Measurements from ENCODE around the gene ATXN7L2.

ATXN7L2 gene

DNA sequence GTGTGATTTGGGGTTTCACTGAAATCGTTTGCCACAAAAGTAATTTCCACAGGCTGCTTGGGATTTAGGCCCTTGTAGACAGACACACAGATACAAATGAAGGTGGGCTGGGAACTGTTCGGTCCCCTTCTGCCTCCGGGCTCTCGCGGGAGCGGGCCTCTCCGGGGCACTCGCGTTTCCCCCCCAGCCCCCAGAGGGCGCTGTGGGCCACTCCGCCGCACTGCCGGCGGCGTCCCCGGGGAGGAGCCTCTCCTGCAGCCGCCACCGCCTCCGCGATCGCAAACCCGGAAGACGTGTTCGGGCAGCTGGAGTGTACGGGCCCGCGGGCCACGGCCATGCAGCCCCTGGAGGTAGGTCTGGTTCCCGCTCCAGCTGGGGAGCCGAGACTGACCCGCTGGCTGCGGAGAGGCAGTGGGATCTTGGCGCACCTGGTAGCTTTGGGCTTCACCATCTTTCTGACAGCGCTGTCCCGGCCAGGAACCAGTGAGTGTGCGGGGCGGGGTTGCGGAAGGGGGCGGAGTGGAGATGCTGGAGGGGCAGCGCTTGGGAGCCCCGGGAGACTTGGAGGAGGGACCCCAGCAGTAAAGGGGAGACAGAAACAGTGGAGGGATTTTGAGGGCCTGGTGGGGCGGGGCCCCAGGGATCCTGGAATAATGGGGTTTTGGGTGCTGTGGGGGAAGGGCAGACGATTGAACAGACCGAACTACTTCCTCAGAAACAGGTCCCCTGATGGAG, 10.3 kb downstream of the ATXN7L2 start, which contains the start of gene CYB561D1 (continued):
- TF ChIP-seq ZNF354C (tag by site-specific recombination; IDR thresholded peaks at IDR 0.05; ENCODE audit: borderline replicate concordance, low read depth) (no peak), ZNF138 (tag by site-specific recombination; IDR thresholded peaks at IDR 0.05; ENCODE audit: borderline replicate concordance) (no peak), KLF16 (tag by site-specific recombination; IDR thresholded peaks at IDR 0.05) (peak; percentile 96), ZNF404 (tag by site-specific recombination; IDR thresholded peaks at IDR 0.05) (no peak), SP3 (tag by site-specific recombination; IDR thresholded peaks at IDR 0.05) (peak; percentile 96), ZFHX2 (tag by site-specific recombination; conservative IDR thresholded peaks at IDR 0.05) (peak; percentile 93), ZNF585B (tag by site-specific recombination; IDR thresholded peaks at IDR 0.05) (no peak), ZIC2 (tag by site-specific recombination; IDR thresholded peaks at IDR 0.05) (peak; percentile 45; the same call in 1 of the 2 replicates), YY2 (tag by site-specific recombination; IDR thresholded peaks at IDR 0.05) (0 out of 2 replicates have a peak, but pooled peaks have one; percentile 47), ZNF223 (tag by site-specific recombination; IDR thresholded peaks at IDR 0.05) (no peak), ZNF2 (tag by site-specific recombination; IDR thresholded peaks at IDR 0.05) (peak; percentile 100), ZNF48 (tag by site-specific recombination; IDR thresholded peaks at IDR 0.05) (no peak), ZNF548 (tag by site-specific recombination; IDR thresholded peaks at IDR 0.05) (no peak), ZNF292 (tag by site-specific recombination; IDR thresholded peaks at IDR 0.05; ENCODE audit: borderline replicate concordance, low read depth) (no peak), ZNF76 (tag by site-specific recombination; IDR thresholded peaks at IDR 0.05; ENCODE audit: borderline replicate concordance, low read depth) (peak; percentile 35), ZNF211 (tag by site-specific recombination; IDR thresholded peaks at IDR 0.05; ENCODE audit: low read depth) (no peak), ZNF214 (tag by site-specific recombination; IDR thresholded peaks at IDR 0.05; ENCODE audit: borderline replicate concordance) (no peak), ZNF426 (tag by site-specific recombination; IDR thresholded peaks at IDR 0.05) (no peak), ZXDB (tag by site-specific recombination; IDR thresholded peaks at IDR 0.05) (peak; percentile 96), KLF8 (tag by site-specific recombination; IDR thresholded peaks at IDR 0.05) (peak; percentile 92; the same call in 1 of the 2 replicates), ZFP37 (tag by site-specific recombination; IDR thresholded peaks at IDR 0.05) (peak; percentile 83)
- TF ChIP-seq, protein P1, sequence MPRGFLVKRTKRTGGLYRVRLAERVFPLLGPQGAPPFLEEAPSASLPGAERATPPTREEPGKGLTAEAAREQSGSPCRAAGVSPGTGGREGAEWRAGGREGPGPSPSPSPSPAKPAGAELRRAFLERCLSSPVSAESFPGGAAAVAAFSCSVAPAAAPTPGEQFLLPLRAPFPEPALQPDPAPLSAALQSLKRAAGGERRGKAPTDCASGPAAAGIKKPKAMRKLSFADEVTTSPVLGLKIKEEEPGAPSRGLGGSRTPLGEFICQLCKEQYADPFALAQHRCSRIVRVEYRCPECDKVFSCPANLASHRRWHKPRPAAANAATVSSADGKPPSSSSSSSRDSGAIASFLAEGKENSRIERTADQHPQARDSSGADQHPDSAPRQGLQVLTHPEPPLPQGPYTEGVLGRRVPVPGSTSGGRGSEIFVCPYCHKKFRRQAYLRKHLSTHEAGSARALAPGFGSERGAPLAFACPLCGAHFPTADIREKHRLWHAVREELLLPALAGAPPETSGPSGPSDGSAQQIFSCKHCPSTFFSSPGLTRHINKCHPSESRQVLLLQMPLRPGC (tag by site-specific recombination; IDR thresholded peaks at IDR 0.05): 0 out of 2 replicates have a peak, but pooled peaks have one; percentile 20
- TF ChIP-seq, protein P2, sequence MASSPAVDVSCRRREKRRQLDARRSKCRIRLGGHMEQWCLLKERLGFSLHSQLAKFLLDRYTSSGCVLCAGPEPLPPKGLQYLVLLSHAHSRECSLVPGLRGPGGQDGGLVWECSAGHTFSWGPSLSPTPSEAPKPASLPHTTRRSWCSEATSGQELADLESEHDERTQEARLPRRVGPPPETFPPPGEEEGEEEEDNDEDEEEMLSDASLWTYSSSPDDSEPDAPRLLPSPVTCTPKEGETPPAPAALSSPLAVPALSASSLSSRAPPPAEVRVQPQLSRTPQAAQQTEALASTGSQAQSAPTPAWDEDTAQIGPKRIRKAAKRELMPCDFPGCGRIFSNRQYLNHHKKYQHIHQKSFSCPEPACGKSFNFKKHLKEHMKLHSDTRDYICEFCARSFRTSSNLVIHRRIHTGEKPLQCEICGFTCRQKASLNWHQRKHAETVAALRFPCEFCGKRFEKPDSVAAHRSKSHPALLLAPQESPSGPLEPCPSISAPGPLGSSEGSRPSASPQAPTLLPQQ (tag by site-specific recombination; IDR thresholded peaks at IDR 0.05): peak; percentile 75
- TF ChIP-seq, protein P3, sequence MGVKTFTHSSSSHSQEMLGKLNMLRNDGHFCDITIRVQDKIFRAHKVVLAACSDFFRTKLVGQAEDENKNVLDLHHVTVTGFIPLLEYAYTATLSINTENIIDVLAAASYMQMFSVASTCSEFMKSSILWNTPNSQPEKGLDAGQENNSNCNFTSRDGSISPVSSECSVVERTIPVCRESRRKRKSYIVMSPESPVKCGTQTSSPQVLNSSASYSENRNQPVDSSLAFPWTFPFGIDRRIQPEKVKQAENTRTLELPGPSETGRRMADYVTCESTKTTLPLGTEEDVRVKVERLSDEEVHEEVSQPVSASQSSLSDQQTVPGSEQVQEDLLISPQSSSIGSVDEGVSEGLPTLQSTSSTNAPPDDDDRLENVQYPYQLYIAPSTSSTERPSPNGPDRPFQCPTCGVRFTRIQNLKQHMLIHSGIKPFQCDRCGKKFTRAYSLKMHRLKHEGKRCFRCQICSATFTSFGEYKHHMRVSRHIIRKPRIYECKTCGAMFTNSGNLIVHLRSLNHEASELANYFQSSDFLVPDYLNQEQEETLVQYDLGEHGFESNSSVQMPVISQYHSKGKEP (tag by site-specific recombination; IDR thresholded peaks at IDR 0.05): peak; percentile 55
- TF ChIP-seq, protein P4, sequence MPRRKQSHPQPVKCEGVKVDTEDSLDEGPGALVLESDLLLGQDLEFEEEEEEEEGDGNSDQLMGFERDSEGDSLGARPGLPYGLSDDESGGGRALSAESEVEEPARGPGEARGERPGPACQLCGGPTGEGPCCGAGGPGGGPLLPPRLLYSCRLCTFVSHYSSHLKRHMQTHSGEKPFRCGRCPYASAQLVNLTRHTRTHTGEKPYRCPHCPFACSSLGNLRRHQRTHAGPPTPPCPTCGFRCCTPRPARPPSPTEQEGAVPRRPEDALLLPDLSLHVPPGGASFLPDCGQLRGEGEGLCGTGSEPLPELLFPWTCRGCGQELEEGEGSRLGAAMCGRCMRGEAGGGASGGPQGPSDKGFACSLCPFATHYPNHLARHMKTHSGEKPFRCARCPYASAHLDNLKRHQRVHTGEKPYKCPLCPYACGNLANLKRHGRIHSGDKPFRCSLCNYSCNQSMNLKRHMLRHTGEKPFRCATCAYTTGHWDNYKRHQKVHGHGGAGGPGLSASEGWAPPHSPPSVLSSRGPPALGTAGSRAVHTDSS (tag by site-specific recombination; IDR thresholded peaks at IDR 0.05): no peak
- TF ChIP-seq, protein P5, sequence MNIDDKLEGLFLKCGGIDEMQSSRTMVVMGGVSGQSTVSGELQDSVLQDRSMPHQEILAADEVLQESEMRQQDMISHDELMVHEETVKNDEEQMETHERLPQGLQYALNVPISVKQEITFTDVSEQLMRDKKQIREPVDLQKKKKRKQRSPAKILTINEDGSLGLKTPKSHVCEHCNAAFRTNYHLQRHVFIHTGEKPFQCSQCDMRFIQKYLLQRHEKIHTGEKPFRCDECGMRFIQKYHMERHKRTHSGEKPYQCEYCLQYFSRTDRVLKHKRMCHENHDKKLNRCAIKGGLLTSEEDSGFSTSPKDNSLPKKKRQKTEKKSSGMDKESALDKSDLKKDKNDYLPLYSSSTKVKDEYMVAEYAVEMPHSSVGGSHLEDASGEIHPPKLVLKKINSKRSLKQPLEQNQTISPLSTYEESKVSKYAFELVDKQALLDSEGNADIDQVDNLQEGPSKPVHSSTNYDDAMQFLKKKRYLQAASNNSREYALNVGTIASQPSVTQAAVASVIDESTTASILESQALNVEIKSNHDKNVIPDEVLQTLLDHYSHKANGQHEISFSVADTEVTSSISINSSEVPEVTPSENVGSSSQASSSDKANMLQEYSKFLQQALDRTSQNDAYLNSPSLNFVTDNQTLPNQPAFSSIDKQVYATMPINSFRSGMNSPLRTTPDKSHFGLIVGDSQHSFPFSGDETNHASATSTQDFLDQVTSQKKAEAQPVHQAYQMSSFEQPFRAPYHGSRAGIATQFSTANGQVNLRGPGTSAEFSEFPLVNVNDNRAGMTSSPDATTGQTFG (tag by site-specific recombination; IDR thresholded peaks at IDR 0.05; ENCODE audit: borderline replicate concordance): no peak
- TF ChIP-seq, protein P6, sequence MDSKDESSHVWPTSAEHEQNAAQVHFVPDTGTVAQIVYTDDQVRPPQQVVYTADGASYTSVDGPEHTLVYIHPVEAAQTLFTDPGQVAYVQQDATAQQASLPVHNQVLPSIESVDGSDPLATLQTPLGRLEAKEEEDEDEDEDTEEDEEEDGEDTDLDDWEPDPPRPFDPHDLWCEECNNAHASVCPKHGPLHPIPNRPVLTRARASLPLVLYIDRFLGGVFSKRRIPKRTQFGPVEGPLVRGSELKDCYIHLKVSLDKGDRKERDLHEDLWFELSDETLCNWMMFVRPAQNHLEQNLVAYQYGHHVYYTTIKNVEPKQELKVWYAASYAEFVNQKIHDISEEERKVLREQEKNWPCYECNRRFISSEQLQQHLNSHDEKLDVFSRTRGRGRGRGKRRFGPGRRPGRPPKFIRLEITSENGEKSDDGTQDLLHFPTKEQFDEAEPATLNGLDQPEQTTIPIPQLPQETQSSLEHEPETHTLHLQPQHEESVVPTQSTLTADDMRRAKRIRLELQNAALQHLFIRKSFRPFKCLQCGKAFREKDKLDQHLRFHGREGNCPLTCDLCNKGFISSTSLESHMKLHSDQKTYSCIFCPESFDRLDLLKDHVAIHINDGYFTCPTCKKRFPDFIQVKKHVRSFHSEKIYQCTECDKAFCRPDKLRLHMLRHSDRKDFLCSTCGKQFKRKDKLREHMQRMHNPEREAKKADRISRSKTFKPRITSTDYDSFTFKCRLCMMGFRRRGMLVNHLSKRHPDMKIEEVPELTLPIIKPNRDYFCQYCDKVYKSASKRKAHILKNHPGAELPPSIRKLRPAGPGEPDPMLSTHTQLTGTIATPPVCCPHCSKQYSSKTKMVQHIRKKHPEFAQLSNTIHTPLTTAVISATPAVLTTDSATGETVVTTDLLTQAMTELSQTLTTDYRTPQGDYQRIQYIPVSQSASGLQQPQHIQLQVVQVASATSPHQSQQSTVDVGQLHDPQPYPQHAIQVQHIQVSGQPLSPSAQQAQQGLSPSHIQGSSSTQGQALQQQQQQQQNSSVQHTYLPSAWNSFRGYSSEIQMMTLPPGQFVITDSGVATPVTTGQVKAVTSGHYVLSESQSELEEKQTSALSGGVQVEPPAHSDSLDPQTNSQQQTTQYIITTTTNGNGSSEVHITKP (tag by site-specific recombination; IDR thresholded peaks at IDR 0.05): peak; percentile 80
